HepG2 (cell line): Measurements from ENCODE around the gene VSTM1. TPM values are rescaled to one million over a fixed set of nuclear protein-coding genes. Genes with fewer than 3 reads are reported as not detected.

Source experiments
- AGO1 ChIP-seq: fragments of 200-400 bp; formaldehyde crosslinking; IDR thresholded peaks from 2 replicates; pipeline ENCODE4 v1.6.1; 2017; ENCODE audit warnings: mild to moderate bottlenecking, low read depth, low read length, moderate library complexity; ENCODE audit not compliant: poor library complexity, severe bottlenecking
- ATAD3A ChIP-seq: sonication (generic); formaldehyde crosslinking; IDR thresholded peaks from 2 replicates; pipeline ENCODE4 v1.4.0; 2020; ENCODE audit warnings: missing genetic modification reagents
- HCFC1 ChIP-seq: fragments of 150-350 bp; IDR thresholded peaks from 2 replicates; pipeline ENCODE4 v1.6.1; 2014; ENCODE audit warnings: low read depth, low read length
- KAT7 ChIP-seq: IDR thresholded peaks from 2 replicates; pipeline ENCODE4 v1.6.1; 2018; ENCODE audit warnings: borderline replicate concordance, missing compliant biosample characterization
- LCORL ChIP-seq, 2 experiments: fragments of 450-650 bp in 1 of 2; sonication (generic) in 1 of 2; formaldehyde crosslinking in 1 of 2; IDR thresholded peaks; 2 replicates each; pipeline versions ENCODE4 v1.5.0 to v1.6.1; 2017 to 2020; ENCODE audit warnings: antibody characterized with exemption in 1 of 2, missing genetic modification reagents in 1 of 2
- MEF2D ChIP-seq: sonication (generic); formaldehyde crosslinking; IDR thresholded peaks from 2 replicates; pipeline ENCODE4 v1.5.1; 2020; ENCODE audit warnings: mild to moderate bottlenecking, missing genetic modification reagents
- MYC ChIP-seq: sonication (generic); formaldehyde crosslinking; IDR thresholded peaks from 2 replicates; pipeline ENCODE4 v1.9.0; 2021; ENCODE audit warnings: missing genetic modification reagents, borderline replicate concordance
- RCOR2 ChIP-seq: IDR thresholded peaks from 2 replicates; pipeline ENCODE4 v1.6.1; 2016; ENCODE audit warnings: missing biosample characterization, missing genetic modification reagents
- RFX3 ChIP-seq: IDR thresholded peaks from 2 replicates; pipeline ENCODE4 v1.6.1; 2016; ENCODE audit warnings: missing biosample characterization, missing genetic modification reagents
- RXRA ChIP-seq: sonication (generic); formaldehyde crosslinking; IDR thresholded peaks from 2 replicates; pipeline ENCODE4 v1.5.1; 2020; ENCODE audit warnings: missing genetic modification reagents
- SIN3B ChIP-seq: fragments of 150-350 bp; IDR thresholded peaks from 2 replicates; pipeline ENCODE4 v1.6.1; 2014; ENCODE audit warnings: low read length
- SRY ChIP-seq: sonication (generic); formaldehyde crosslinking; IDR thresholded peaks from 2 replicates; pipeline ENCODE4 v1.8.0; 2022; ENCODE audit warnings: mild to moderate bottlenecking, missing genetic modification reagents
- ZBTB1 ChIP-seq: sonication (generic); formaldehyde crosslinking; IDR thresholded peaks from 2 replicates; pipeline ENCODE4 v1.4.0; 2020; ENCODE audit warnings: missing genetic modification reagents, borderline replicate concordance
- ZNF337 ChIP-seq: sonication (generic); formaldehyde crosslinking; IDR thresholded peaks from 2 replicates; pipeline ENCODE4 v1.5.1; 2020; ENCODE audit warnings: missing genetic modification reagents, low read depth, mild to moderate bottlenecking, borderline replicate concordance
- ZNF34 ChIP-seq: sonication (generic); formaldehyde crosslinking; IDR thresholded peaks from 2 replicates; pipeline ENCODE4 v1.4.0; 2020; ENCODE audit warnings: mild to moderate bottlenecking, missing genetic modification reagents, borderline replicate concordance
- ZNF441 ChIP-seq: sonication (generic); formaldehyde crosslinking; IDR thresholded peaks from 2 replicates; pipeline ENCODE4 v1.7.0; 2021; ENCODE audit warnings: missing genetic modification reagents, borderline replicate concordance
- ZNF614 ChIP-seq: IDR thresholded peaks from 2 replicates; pipeline ENCODE4 v1.6.1; 2018; ENCODE audit warnings: missing biosample characterization, missing genetic modification reagents, inconsistent platforms, borderline replicate concordance
- ZNF781 ChIP-seq: sonication (generic); formaldehyde crosslinking; IDR thresholded peaks from 2 replicates; pipeline ENCODE4 v1.5.1; 2020; ENCODE audit warnings: borderline replicate concordance, mild to moderate bottlenecking, missing genetic modification reagents; ENCODE audit errors: not compliant biosample characterization
- ZNF879 ChIP-seq: sonication (generic); formaldehyde crosslinking; IDR thresholded peaks from 2 replicates; pipeline ENCODE4 v1.8.1; 2023; ENCODE audit warnings: missing genetic modification reagents
- polyA plus RNA-seq, 8 experiments: library from polyadenylated mRNA; depleted of rRNA in 3 of 8; stranded (reverse) in 7 of 8; unstranded in 1 of 8; fragments of >200 nt; fragmentation: Illumina TruSeq in 4 of 8; extraction: Trizol in 4 of 8; gene quantifications; 2 replicates each; pipeline versions ENCODE4 v1.2.1 to v1.2.3, GENCODE V29; 2011 to 2016; ENCODE audit warnings: low read depth in 4 of 8, missing spikeins in 1 of 8, mixed read lengths in 1 of 8; ENCODE audit not compliant: insufficient read depth in 1 of 8
- total RNA-seq, 5 experiments: library from RNA; depleted of rRNA; stranded (reverse); fragments of >200 nt; fragmentation: Illumina TruSeq; extraction: Trizol; gene quantifications; 2 replicates each; pipeline ENCODE4 v1.2.3, GENCODE V29; 2016; ENCODE audit warnings: low read depth in 1 of 5
- TF ChIP-seq, protein P1 (sequence below): IDR thresholded peaks from 2 replicates; pipeline ENCODE4 v1.6.1; 2016; ENCODE audit warnings: missing genetic modification reagents, missing compliant biosample characterization
- TF ChIP-seq, protein P2 (sequence below): sonication (generic); formaldehyde crosslinking; IDR thresholded peaks from 2 replicates; pipeline ENCODE4 v1.4.0; 2020; ENCODE audit warnings: missing genetic modification reagents
- TF ChIP-seq, protein P3 (sequence below): sonication (generic); formaldehyde crosslinking; IDR thresholded peaks from 2 replicates; pipeline ENCODE4 v1.8.1; 2022; ENCODE audit warnings: low read depth, mild to moderate bottlenecking, missing genetic modification reagents
- TF ChIP-seq, protein P4 (sequence below): IDR thresholded peaks from 2 replicates; pipeline ENCODE4 v1.6.1; 2016; ENCODE audit warnings: low read depth, control low read depth

Gene VSTM1
- total and polyA plus RNA-seq, 2 of the 13 experiments (the other 11 are each of a cell fraction or from before 2014, with no cell fraction given) = not detected

DNA sequence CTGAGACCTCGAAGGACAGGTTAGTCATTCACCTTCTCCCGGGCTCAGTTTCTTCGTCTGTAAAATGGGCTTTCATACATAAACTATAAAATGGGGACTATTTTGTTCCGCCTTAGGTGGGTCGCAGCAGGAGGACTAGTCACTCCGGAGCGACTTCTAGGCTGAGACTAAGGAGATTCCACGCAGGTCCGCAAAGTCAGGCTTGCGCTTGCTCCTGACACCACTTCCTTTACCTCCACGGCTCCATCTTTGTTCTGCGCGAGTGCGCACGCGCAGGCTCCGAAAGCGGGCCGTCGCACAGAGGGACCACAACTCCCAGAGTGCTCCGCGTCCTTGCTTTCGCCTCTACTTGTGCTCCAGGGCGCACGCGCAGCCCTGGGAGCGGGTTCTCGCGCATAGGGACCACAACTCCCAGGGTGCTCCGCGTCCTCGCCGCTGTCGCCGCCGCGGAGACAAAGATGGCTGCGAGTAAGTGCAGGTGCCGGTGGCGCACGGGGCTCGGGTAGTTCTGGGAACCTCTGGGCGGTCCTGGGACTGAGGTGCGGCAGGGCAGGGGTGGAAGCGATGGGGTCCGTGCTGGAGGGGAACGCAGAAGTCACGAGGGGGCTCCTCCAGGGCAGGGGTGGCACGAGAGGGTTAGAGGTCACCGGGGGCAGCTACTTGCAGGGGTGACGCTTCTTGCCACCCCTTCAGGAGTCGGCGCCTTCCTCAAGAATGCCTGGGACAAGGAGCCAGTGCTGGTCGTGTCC lies 38.9 kb upstream of the VSTM1 start, which contains the start of gene NDUFA3 (continued):
- TF ChIP-seq, protein P1, sequence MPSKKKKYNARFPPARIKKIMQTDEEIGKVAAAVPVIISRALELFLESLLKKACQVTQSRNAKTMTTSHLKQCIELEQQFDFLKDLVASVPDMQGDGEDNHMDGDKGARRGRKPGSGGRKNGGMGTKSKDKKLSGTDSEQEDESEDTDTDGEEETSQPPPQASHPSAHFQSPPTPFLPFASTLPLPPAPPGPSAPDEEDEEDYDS = peak; percentile 86
- TF ChIP-seq MYC (CRISPR knock-in tag) = peak; percentile 50; the same call in 1 of the 2 replicates
- peak; percentile 42 for TF ChIP-seq ZNF781
- TF ChIP-seq ZBTB1 (CRISPR knock-in tag) = no peak
- TF ChIP-seq, protein P2, sequence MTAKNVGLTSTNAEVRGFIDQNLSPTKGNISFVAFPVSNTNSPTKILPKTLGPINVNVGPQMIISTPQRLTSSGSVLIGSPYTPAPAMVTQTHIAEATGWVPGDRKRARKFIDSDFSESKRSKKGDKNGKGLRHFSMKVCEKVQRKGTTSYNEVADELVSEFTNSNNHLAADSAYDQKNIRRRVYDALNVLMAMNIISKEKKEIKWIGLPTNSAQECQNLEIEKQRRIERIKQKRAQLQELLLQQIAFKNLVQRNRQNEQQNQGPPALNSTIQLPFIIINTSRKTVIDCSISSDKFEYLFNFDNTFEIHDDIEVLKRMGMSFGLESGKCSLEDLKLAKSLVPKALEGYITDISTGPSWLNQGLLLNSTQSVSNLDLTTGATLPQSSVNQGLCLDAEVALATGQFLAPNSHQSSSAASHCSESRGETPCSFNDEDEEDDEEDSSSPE = peak; percentile 62
- 0 out of 2 replicates have a peak, but pooled peaks have one; percentile 42 for TF ChIP-seq ZNF879 (CRISPR knock-in tag)
- no peak for TF ChIP-seq RFX3 (CRISPR knock-in tag)
- no peak for TF ChIP-seq ATAD3A (CRISPR knock-in tag)
- TF ChIP-seq HCFC1 = peak; percentile 98
- peak; percentile 99 for TF ChIP-seq RCOR2 (CRISPR knock-in tag)
- peak; percentile 27 for TF ChIP-seq AGO1
- no peak for TF ChIP-seq LCORL (IDR thresholded peaks at IDR 0.05)
- peak; percentile 75; the same call in 1 of the 2 replicates for TF ChIP-seq LCORL (CRISPR knock-in tag; IDR thresholded peaks at IDR 0.05)
- TF ChIP-seq MEF2D (CRISPR knock-in tag) = peak; percentile 62; the same call in 1 of the 2 replicates
- TF ChIP-seq ZNF441 (CRISPR knock-in tag) = 0 out of 2 replicates have a peak, but pooled peaks have one; percentile 18
- peak; percentile 92 for TF ChIP-seq SIN3B
- no peak; the same call in 1 of the 2 replicates for TF ChIP-seq KAT7 (CRISPR knock-in tag)
- TF ChIP-seq ZNF614 (CRISPR knock-in tag) = peak; percentile 34; the same call in 1 of the 2 replicates
- TF ChIP-seq ZNF337 (CRISPR knock-in tag) = no peak
- TF ChIP-seq SRY (CRISPR knock-in tag) = peak; percentile 85; the same call in 1 of the 2 replicates
- 0 out of 2 replicates have a peak, but pooled peaks have one; percentile 48 for TF ChIP-seq ZNF34 (CRISPR knock-in tag)
- TF ChIP-seq, protein P3, sequence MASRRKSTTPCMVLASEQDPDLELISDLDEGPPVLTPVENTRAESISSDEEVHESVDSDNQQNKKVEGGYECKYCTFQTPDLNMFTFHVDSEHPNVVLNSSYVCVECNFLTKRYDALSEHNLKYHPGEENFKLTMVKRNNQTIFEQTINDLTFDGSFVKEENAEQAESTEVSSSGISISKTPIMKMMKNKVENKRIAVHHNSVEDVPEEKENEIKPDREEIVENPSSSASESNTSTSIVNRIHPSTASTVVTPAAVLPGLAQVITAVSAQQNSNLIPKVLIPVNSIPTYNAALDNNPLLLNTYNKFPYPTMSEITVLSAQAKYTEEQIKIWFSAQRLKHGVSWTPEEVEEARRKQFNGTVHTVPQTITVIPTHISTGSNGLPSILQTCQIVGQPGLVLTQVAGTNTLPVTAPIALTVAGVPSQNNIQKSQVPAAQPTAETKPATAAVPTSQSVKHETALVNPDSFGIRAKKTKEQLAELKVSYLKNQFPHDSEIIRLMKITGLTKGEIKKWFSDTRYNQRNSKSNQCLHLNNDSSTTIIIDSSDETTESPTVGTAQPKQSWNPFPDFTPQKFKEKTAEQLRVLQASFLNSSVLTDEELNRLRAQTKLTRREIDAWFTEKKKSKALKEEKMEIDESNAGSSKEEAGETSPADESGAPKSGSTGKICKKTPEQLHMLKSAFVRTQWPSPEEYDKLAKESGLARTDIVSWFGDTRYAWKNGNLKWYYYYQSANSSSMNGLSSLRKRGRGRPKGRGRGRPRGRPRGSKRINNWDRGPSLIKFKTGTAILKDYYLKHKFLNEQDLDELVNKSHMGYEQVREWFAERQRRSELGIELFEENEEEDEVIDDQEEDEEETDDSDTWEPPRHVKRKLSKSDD (CRISPR knock-in tag) = peak; percentile 70; the same call in 1 of the 2 replicates
- peak; percentile 41; the same call in 1 of the 2 replicates for TF ChIP-seq RXRA (CRISPR knock-in tag)
- TF ChIP-seq, protein P4, sequence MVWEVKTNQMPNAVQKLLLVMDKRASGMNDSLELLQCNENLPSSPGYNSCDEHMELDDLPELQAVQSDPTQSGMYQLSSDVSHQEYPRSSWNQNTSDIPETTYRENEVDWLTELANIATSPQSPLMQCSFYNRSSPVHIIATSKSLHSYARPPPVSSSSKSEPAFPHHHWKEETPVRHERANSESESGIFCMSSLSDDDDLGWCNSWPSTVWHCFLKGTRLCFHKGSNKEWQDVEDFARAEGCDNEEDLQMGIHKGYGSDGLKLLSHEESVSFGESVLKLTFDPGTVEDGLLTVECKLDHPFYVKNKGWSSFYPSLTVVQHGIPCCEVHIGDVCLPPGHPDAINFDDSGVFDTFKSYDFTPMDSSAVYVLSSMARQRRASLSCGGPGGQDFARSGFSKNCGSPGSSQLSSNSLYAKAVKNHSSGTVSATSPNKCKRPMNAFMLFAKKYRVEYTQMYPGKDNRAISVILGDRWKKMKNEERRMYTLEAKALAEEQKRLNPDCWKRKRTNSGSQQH (CRISPR knock-in tag) = peak; percentile 83; the same call in 1 of the 2 replicates
